CD14-positive monocyte (primary cell): ENCODE measurements around the gene ABHD4. TPM values are rescaled to one million over a fixed set of nuclear protein-coding genes. Genes with fewer than 3 reads are reported as not detected.

Source experiments
- DNase-seq, 3 donors: peaks; one replicate each; pipeline ENCODE4 v3.0.0-alpha.2; 2011 to 2022
- H2AFZ ChIP-seq: 2 replicates; pipeline ENCODE4 v1.6.0; 2012; ENCODE audit warnings: mild to moderate bottlenecking, low read depth, low read length, inconsistent platforms; ENCODE audit not compliant: insufficient read depth, poor library complexity, severe bottlenecking
- H3K27ac ChIP-seq, 2 donors: 1 replicate in 1 of 2; 2 replicates in 1 of 2; pipeline ENCODE4 v1.5.1; 2012 to 2013; ENCODE audit warnings: low read length in 2 of 2, control low read depth in 1 of 2, inconsistent platforms in 1 of 2, low read depth in 1 of 2, mild to moderate bottlenecking in 1 of 2
- H3K27me3 ChIP-seq, 2 donors: one replicate each; pipeline versions ENCODE4 v1.6.0 to v1.6.1; 2011 to 2013; ENCODE audit warnings: low read length in 2 of 2; ENCODE audit not compliant: control insufficient read depth in 2 of 2, insufficient read depth in 2 of 2
- H3K36me3 ChIP-seq, 2 donors: replicated peaks in 1 of 2; 1 replicate in 1 of 2; 2 replicates in 1 of 2; pipeline versions ENCODE4 v1.5.1 to v1.6.1; 2012 to 2013; ENCODE audit warnings: low read length in 2 of 2, control low read depth in 1 of 2, inconsistent platforms in 1 of 2, mild to moderate bottlenecking in 1 of 2; ENCODE audit not compliant: insufficient read depth in 2 of 2, control insufficient read depth in 1 of 2
- H3K4me1 ChIP-seq, 2 donors: 1 replicate in 1 of 2; 2 replicates in 1 of 2; pipeline versions ENCODE4 v1.5.1 to v1.6.1; 2012 to 2013; ENCODE audit warnings: low read length in 2 of 2, control low read depth in 1 of 2, inconsistent platforms in 1 of 2, mild to moderate bottlenecking in 1 of 2, moderate library complexity in 1 of 2; ENCODE audit not compliant: insufficient read depth in 2 of 2, control insufficient read depth in 1 of 2
- H3K4me2 ChIP-seq: replicated peaks from 2 replicates; pipeline ENCODE3; 2012; ENCODE audit warnings: low read length, moderate library complexity, mild to moderate bottlenecking; ENCODE audit not compliant: poor library complexity, severe bottlenecking; ENCODE audit errors: extremely low read depth
- H3K4me3 ChIP-seq, 3 experiments: fragments of 200-600 bp in 1 of 3; sonication (generic) in 1 of 3; replicated peaks in 1 of 3; 1 replicate in 2 of 3; 2 replicates in 1 of 3; pipeline ENCODE4 v1.5.1; 2011 to 2013; ENCODE audit warnings: low read length in 3 of 3, mild to moderate bottlenecking in 3 of 3, control low read depth in 2 of 3, low read depth in 2 of 3, inconsistent platforms in 1 of 3, moderate library complexity in 1 of 3
- H3K79me2 ChIP-seq: 2 replicates; pipeline ENCODE4 v1.6.0; 2012; ENCODE audit warnings: mild to moderate bottlenecking, control low read depth, inconsistent platforms, low read length, moderate library complexity; ENCODE audit not compliant: insufficient read depth
- H3K9ac ChIP-seq: 2 replicates; pipeline ENCODE4 v1.6.0; 2017; ENCODE audit warnings: low read length, mild to moderate bottlenecking; ENCODE audit not compliant: insufficient read depth, poor library complexity, severe bottlenecking
- H3K9me3 ChIP-seq, 2 donors: replicated peaks in 1 of 2; 1 replicate in 1 of 2; 2 replicates in 1 of 2; pipeline versions ENCODE4 v1.5.1 to v1.6.1; 2012 to 2013; ENCODE audit warnings: low read length in 2 of 2, control low read depth in 1 of 2; ENCODE audit not compliant: control insufficient read depth in 1 of 2, insufficient read depth in 1 of 2
- H4K20me1 ChIP-seq: 2 replicates; pipeline ENCODE4 v1.6.0; 2012; ENCODE audit warnings: mild to moderate bottlenecking, low read length, control low read depth, moderate library complexity; ENCODE audit not compliant: insufficient read depth
- H3K27ac Mint-ChIP-seq, 7 donors: one replicate each; pipeline ENCODE4 v1.8.0; 2020; ENCODE audit warnings: mild to moderate bottlenecking in 7 of 7, mixed read lengths in 7 of 7, moderate library complexity in 6 of 7, inconsistent platforms in 2 of 7
- H3K27me3 Mint-ChIP-seq, 3 donors: one replicate each; pipeline ENCODE4 v1.8.0; 2021 to 2022; ENCODE audit warnings: low read depth in 3 of 3, mild to moderate bottlenecking in 3 of 3, mixed read lengths in 3 of 3, moderate library complexity in 3 of 3, inconsistent platforms in 1 of 3
- H3K36me3 Mint-ChIP-seq, 2 donors: one replicate each; pipeline ENCODE4 v1.8.0; 2020; ENCODE audit warnings: mixed read lengths in 2 of 2, inconsistent platforms in 1 of 2, mild to moderate bottlenecking in 1 of 2
- H3K4me1 Mint-ChIP-seq: one replicate; pipeline ENCODE4 v1.8.0; 2020; ENCODE audit warnings: mild to moderate bottlenecking, mixed read lengths
- H3K4me3 Mint-ChIP-seq, 2 donors: one replicate each; pipeline ENCODE4 v1.8.0; 2020; ENCODE audit warnings: mild to moderate bottlenecking in 2 of 2, mixed read lengths in 2 of 2, moderate library complexity in 1 of 2
- H3K9me3 Mint-ChIP-seq, 7 donors: one replicate each; pipeline ENCODE4 v1.8.0; 2020 to 2022; ENCODE audit warnings: mixed read lengths in 7 of 7, mild to moderate bottlenecking in 6 of 7, moderate library complexity in 6 of 7, inconsistent platforms in 2 of 7
- WGBS: methylation state at CpG from one replicate; pipeline ENCODE4 v1.1.5; 2013; ENCODE audit warnings: missing lambda C conversion rate; ENCODE audit not compliant: insufficient coverage; 5-methylcytosine and 5-hydroxymethylcytosine counted together
- intact Hi-C, 2 donors: fragments of 100-400 bp; cut with micrococcal nuclease; formaldehyde crosslinking; loops; one replicate each; pipeline versions ENCODE4 v1.15.0 to v1.15.1; 2023
- polyA plus RNA-seq, 3 donors: library from polyadenylated mRNA; depleted of rRNA in 1 of 3; unstranded in 2 of 3; stranded (reverse) in 1 of 3; fragments of 300-500 nt in 2 of 3; fragments of >200 nt in 1 of 3; fragmentation: Illumina TruSeq in 2 of 3; gene quantifications; 1 replicate in 2 of 3; 2 replicates in 1 of 3; pipeline ENCODE4 v1.2.3, GENCODE V29; 2012 to 2021
- TF ChIP-seq, protein P1 (sequence below): fragments of 200-600 bp; IDR thresholded peaks from one replicate; pipeline ENCODE4 v1.8.0; 2022; ENCODE audit warnings: antibody characterized with exemption, mild to moderate bottlenecking

The ABHD4 gene
- polyA plus RNA-seq, 3 donors = 9.4 to 13.4 (median 12.5) TPM

DNA sequence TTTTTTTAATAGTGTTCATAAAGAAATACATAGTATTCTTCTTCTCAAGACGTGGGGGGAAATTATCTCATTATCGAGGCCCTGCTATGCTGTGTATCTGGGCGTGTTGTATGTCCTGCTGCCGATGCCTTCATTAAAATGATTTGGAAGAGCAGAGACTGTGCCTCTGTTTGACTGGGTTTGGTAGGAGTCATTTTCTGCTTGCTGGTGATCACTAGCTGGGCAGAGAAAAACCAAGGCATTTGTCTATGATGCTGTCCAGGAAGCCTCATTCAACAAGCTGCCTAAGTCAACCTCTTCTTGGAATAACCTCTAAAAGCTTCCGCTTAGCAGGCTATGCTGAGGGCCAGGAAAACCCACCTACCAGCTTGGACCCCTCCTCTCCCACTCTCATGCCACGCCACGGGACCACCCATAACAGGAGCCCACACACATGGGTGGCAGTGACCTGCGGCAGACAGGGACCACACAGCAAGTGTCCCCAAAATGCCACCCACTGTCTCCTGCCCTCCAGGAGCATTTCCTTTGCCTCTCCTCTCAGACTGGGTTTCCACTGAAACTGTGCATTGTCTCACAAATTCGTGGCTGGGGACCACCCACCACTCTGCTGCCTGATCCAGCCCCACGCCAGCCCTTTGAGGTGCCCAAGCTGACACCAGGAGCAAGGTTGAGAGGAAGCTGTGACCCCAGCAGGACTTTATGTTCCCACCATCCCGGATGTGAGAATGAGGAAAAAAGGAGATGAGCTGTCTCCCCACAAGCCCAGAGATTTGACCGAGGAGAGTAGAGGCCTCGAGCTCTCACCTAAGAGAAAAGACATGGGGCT lies 45.9 kb upstream of the ABHD4 start:
- Histone ChIP-seq H3K4me1 (peaks cover 36 to 37% of the 10 kb centered on the region in 2 donors), H3K9me3 (no peaks in the 10 kb centered on the region), H3K27me3 (no peaks in the 10 kb centered on the region), H3K4me3 (no peak overlapping the region), H3K27ac (no peak overlapping the region), H3K9ac (peak overlapping the region; percentile 8), H3K36me3 (no peaks in the 10 kb centered on the region), H3K79me2 (no peaks in the 10 kb centered on the region), H4K20me1 (no peaks in the 10 kb centered on the region), H3K4me2 (no peak overlapping the region), H2AFZ (peak overlapping the region; percentile 58)
- Mint-ChIP-seq H3K9me3 (no peaks in the 10 kb centered on the region), H3K4me1 (peaks cover 44% of the 10 kb centered on the region), H3K27me3 (peaks cover 0 to 3% (median 0%) of the 10 kb centered on the region in 3 donors), H3K4me3 (no peak overlapping the region), H3K27ac (peak overlapping the region in 2 of 7 donors; percentile 26 to 67), H3K36me3 (no peaks in the 10 kb centered on the region)
- TF ChIP-seq, protein P1, sequence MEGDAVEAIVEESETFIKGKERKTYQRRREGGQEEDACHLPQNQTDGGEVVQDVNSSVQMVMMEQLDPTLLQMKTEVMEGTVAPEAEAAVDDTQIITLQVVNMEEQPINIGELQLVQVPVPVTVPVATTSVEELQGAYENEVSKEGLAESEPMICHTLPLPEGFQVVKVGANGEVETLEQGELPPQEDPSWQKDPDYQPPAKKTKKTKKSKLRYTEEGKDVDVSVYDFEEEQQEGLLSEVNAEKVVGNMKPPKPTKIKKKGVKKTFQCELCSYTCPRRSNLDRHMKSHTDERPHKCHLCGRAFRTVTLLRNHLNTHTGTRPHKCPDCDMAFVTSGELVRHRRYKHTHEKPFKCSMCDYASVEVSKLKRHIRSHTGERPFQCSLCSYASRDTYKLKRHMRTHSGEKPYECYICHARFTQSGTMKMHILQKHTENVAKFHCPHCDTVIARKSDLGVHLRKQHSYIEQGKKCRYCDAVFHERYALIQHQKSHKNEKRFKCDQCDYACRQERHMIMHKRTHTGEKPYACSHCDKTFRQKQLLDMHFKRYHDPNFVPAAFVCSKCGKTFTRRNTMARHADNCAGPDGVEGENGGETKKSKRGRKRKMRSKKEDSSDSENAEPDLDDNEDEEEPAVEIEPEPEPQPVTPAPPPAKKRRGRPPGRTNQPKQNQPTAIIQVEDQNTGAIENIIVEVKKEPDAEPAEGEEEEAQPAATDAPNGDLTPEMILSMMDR = no peak
- WGBS = 95% methylated on average over 8 of the region's 13 CpGs
- DNase-seq = no peak
- intact Hi-C loops = no loop called here

DNA sequence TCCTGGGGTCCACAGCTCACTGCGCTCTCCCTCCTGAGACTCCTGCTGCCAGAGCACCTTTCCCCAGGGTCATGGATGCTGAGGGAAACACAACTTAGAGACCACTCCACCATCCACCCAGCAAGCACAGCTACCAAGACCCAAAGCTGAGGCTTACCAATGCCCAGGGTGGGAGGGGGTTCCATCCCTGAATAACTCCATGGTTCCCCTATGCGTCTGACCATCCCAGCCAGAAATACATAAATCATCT lies 45.3 kb upstream of the ABHD4 start:
- Mint-ChIP-seq H3K27ac (peak overlapping the region in 1 of 7 donors; percentile 26), H3K4me1 (peaks cover 47% of the 10 kb centered on the region), H3K4me3 (no peak overlapping the region), H3K36me3 (no peaks in the 10 kb centered on the region), H3K27me3 (peaks cover 0 to 3% (median 0%) of the 10 kb centered on the region in 3 donors), H3K9me3 (no peaks in the 10 kb centered on the region)
- Histone ChIP-seq H3K79me2 (no peaks in the 10 kb centered on the region), H3K36me3 (no peaks in the 10 kb centered on the region), H3K4me2 (no peak overlapping the region), H2AFZ (no peak overlapping the region), H3K27ac (no peak overlapping the region), H3K4me1 (peaks cover 39 to 40% of the 10 kb centered on the region in 2 donors), H3K4me3 (no peak overlapping the region), H3K27me3 (no peaks in the 10 kb centered on the region), H3K9ac (no peak overlapping the region), H4K20me1 (no peaks in the 10 kb centered on the region), H3K9me3 (no peaks in the 10 kb centered on the region)
- no CpG with 5 or more reads among the region's 2 CpGs for WGBS
- intact Hi-C loops = no loop called here
- DNase-seq = no peak
- TF ChIP-seq, protein P1 = no peak
